Fibroblast of pulmonary artery (primary cell): ENCODE data around the gene KIAA0930.

Experiments
- DNase-seq: peaks from one replicate; pipeline ENCODE4 v3.0.0-alpha.2; 2010; ENCODE audit warnings: low read depth
- H3K4me3 ChIP-seq: replicated peaks from 2 replicates; pipeline ENCODE4 v1.5.1; 2011; ENCODE audit warnings: low read depth, mild to moderate bottlenecking, control low read depth, low read length, moderate library complexity
- CTCF ChIP-seq: IDR thresholded peaks from 2 replicates; pipeline ENCODE4 v1.5.1; 2011; ENCODE audit warnings: mild to moderate bottlenecking, control low read depth, low read length, inconsistent platforms; ENCODE audit errors: missing control alignments

KIAA0930 gene

GRCh38 chr22:45169591-45170466, 70.9 kb downstream of the KIAA0930 start:
- no peak for TF ChIP-seq CTCF
- DNase-seq = no peak
- H3K4me3 ChIP-seq = no peak overlapping the region

- no peak for DNase-seq
- no peak for TF ChIP-seq CTCF
- no peak overlapping the region for H3K4me3 ChIP-seq
Measured at GRCh38 chr22:45166932-45167331, 73.8 kb downstream of the KIAA0930 start.

- peak; percentile 18 for DNase-seq
- peak overlapping the region; percentile 84 for H3K4me3 ChIP-seq
- TF ChIP-seq CTCF = no peak
Measured at GRCh38 chr22:45164270-45165088, 76.2 kb downstream of the KIAA0930 start.

- no peak for TF ChIP-seq CTCF
- peak within 1 kb of the TSS; percentile 84 for H3K4me3 ChIP-seq
- peak; percentile 98 for DNase-seq
Measured at GRCh38 chr22:45163451-45164269, 77.0 kb downstream of the KIAA0930 start, which contains the start of gene NUP50. NUP50 (plus strand) TSS chr22:45163925; CDS start chr22:45168178, 4,253 bp downstream.

- peak overlapping the region; percentile 84 for H3K4me3 ChIP-seq
- no peak for TF ChIP-seq CTCF
- peak; percentile 48 for DNase-seq
Measured at GRCh38 chr22:45163099-45163450, 77.6 kb downstream of the KIAA0930 start.

GRCh38 chr22:45162531-45162930, 78.2 kb downstream of the KIAA0930 start:
- H3K4me3 ChIP-seq = peak overlapping the region; percentile 84
- TF ChIP-seq CTCF = no peak
- DNase-seq = no peak
